Stimulated activated CD8-positive, alpha-beta memory T cell treated with anti-CD3 and anti-CD28 coated beads, Interleukin-7, amount 100 ng/mL, for 1 hour (primary cell): Measurements from ENCODE around the gene PCP2.

ENCODE experiments used
- DNase-seq, 2 donors: peaks; one replicate each; pipeline ENCODE4 v3.0.0-alpha.2; 2020; ENCODE audit warnings: low read depth in 2 of 2

Gene PCP2

DNA sequence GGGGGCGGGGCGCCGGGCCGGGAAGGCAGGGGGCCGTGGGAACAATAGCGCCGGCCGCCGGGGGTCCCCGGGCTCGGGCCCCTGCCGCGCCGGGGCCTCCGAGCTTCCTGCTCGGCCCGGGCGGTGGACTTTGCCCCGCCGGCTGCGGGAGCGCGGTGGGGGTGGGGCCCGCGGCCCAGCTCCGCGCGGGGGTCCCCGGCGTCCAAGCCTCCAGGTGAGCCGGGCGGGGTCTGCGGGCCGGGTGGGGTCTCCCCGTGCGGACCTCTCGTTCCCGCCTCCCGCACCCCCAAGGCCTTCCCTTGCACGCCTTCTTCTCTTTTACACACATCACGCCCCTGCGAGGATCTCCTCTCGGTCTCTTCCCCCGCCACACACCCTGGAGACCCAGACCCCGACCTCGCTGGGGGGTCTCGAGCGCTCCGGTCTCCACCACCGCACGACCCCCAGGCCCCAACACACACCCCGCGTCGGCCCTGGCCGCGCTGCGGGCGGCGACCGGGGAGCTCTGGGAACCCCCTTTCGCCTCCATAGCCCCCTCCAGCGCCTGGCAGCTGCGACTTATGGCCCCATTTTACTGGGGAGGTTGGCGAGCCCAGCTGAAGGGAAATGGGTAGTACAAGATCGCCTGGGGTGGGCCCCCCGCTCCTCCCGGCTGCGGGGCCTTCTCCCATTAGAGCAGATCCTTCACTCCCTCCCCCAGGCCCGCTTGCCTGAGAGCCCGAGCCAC, 37.1 kb downstream of the PCP2 start:
- no peak for DNase-seq

- no peak for DNase-seq
Observed at GRCh38 chr19:7595466-7596133, 37.9 kb downstream of the PCP2 start, which contains the start of gene CAMSAP3. Gene CAMSAP3 (plus strand): TSS chr19:7595863. CDS start chr19:7596003, 140 bp downstream.

- no peak for DNase-seq
Observed at GRCh38 chr19:7590256-7590655, 43.3 kb downstream of the PCP2 start.

GRCh38 chr19:7589822-7590221, 43.7 kb downstream of the PCP2 start:
- DNase-seq = no peak

GRCh38 chr19:7582446-7582845, 51.1 kb downstream of the PCP2 start:
- DNase-seq = no peak
